Neutrophil (primary cell): Measurements from ENCODE around the gene RND1.
"Not testable (repeated sequence)": the region's sequence is repeated elsewhere in the genome, so short reads cannot be mapped to it uniquely, and the experiment has no call there.

Experiments used
- H3K27ac ChIP-seq: fragments of 200-600 bp; sonication (generic); 2 replicates; pipeline ENCODE4 v1.5.1; 2016; ENCODE audit warnings: mild to moderate bottlenecking, moderate library complexity
- H3K27me3 ChIP-seq: fragments of 200-600 bp; sonication (generic); 2 replicates; pipeline ENCODE4 v1.6.0; 2016; ENCODE audit warnings: mild to moderate bottlenecking
- H3K36me3 ChIP-seq: fragments of 200-600 bp; sonication (generic); 2 replicates; pipeline ENCODE4 v1.5.1; 2017
- H3K4me1 ChIP-seq, 2 experiments: fragments of 200-600 bp in 1 of 2; sonication (generic) in 1 of 2; 1 replicate in 1 of 2; 2 replicates in 1 of 2; pipeline versions ENCODE4 v1.5.1 to v1.6.1; 2013 to 2016; ENCODE audit warnings: low read depth in 1 of 2, low read length in 1 of 2, mild to moderate bottlenecking in 1 of 2, moderate library complexity in 1 of 2; ENCODE audit not compliant: control insufficient read depth in 1 of 2, insufficient read depth in 1 of 2
- H3K4me3 ChIP-seq, 2 experiments: fragments of 200-600 bp in 1 of 2; sonication (generic) in 1 of 2; 1 replicate in 1 of 2; 2 replicates in 1 of 2; pipeline ENCODE4 v1.5.1; 2013 to 2016; ENCODE audit warnings: low read depth in 1 of 2, low read length in 1 of 2, mild to moderate bottlenecking in 1 of 2, moderate library complexity in 1 of 2
- H3K9me3 ChIP-seq: fragments of 200-600 bp; sonication (generic); 2 replicates; pipeline ENCODE4 v1.5.1; 2016
- CTCF ChIP-seq: fragments of 200-600 bp; sonication (generic); IDR thresholded peaks from 2 replicates; pipeline ENCODE4 v1.5.1; 2016; ENCODE audit warnings: antibody characterized with exemption

RND1 gene

GRCh38 chr12:48851883-48852733 is 13.6 kb downstream of the RND1 start, which contains the start of gene DDX23:
TSS of gene DDX23 (minus strand) at chr12:48852163. CDS start at chr12:48845782, 6,381 bp downstream.
- H3K4me1 ChIP-seq, result peaks cover 19 to 28% of the 10 kb centered on the region in 2 experiments
- H3K9me3 ChIP-seq, result no peaks in the 10 kb centered on the region
- H3K4me3 ChIP-seq, result peak within 1 kb of the TSS; percentile 81 to 87
- H3K27me3 ChIP-seq, result peaks cover 6% of the 10 kb centered on the region
- peak within 1 kb of the TSS; percentile 84 for H3K27ac ChIP-seq
- peaks cover under 1% of the 10 kb centered on the region for H3K36me3 ChIP-seq
- TF ChIP-seq CTCF, result peak; percentile 48

- not testable (repeated sequence) for H3K4me3 ChIP-seq, H3K4me1 ChIP-seq, H3K9me3 ChIP-seq, H3K27ac ChIP-seq, H3K27me3 ChIP-seq
- H3K36me3 ChIP-seq, result peaks cover 88% of the 10 kb centered on the region
Observed at GRCh38 chr12:48842021-48842420, 23.6 kb downstream of the RND1 start.

- no peak for TF ChIP-seq CTCF
- Histone ChIP-seq H3K27ac (no peak overlapping the region), H3K4me3 (no peak overlapping the region), H3K27me3 (no peaks in the 10 kb centered on the region), H3K9me3 (no peaks in the 10 kb centered on the region), H3K4me1 (no peaks in the 10 kb centered on the region), H3K36me3 (peaks cover 93% of the 10 kb centered on the region)
Observed at GRCh38 chr12:48838048-48838447, 27.6 kb downstream of the RND1 start.

- Histone ChIP-seq H3K27me3 (no peaks in the 10 kb centered on the region), H3K36me3 (peaks cover 100% of the 10 kb centered on the region), H3K27ac (no peak overlapping the region), H3K4me3 (no peak overlapping the region), H3K9me3 (no peaks in the 10 kb centered on the region), H3K4me1 (no peaks in the 10 kb centered on the region)
- TF ChIP-seq CTCF, result no peak
Observed at GRCh38 chr12:48832321-48833060, 33.2 kb downstream of the RND1 start.

- no peak overlapping the region for H3K4me3 ChIP-seq
- TF ChIP-seq CTCF, result no peak
- H3K27ac ChIP-seq, result no peak overlapping the region
- H3K27me3 ChIP-seq, result no peaks in the 10 kb centered on the region
- no peaks in the 10 kb centered on the region for H3K9me3 ChIP-seq
- peaks cover 93% of the 10 kb centered on the region for H3K36me3 ChIP-seq
- no peaks in the 10 kb centered on the region for H3K4me1 ChIP-seq
Observed at GRCh38 chr12:48831257-48831656, 34.4 kb downstream of the RND1 start.
